ENCODE data around the gene LGALS4.
"Not testable (repeated sequence)": the region's sequence is repeated elsewhere in the genome, so short reads cannot be mapped to it uniquely, and the experiment has no call there.

Gene LGALS4

DNA sequence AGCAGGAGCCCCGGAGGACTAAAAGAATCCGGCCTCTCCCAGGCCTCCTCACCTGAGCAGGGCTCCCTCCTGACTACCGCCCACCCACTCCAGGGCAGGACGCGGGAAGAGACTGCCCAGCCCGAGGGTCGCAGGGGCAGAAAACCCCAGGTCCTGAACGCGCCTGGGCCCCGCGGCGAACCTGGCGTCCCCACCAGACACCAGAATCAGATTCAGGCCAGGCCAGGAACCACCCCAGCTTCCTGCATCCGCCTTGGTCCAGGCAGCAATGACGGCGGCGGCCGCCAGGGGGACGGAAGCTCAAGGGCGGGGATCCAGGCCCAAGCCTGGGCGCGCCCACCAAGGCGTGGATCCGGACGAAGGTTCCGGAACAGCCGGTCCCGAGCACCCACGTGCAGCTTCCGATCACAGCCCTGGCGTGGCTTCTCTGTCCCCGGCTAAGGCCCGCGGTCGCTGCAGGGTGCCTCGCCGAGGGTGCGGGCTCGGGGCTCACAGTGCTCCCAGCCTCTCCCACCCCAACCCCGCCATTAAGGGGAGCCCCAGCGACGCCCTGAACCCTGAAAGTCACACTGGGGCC is 43.0 kb downstream of the LGALS4 start:
- DNase-seq, result no peak

DNA sequence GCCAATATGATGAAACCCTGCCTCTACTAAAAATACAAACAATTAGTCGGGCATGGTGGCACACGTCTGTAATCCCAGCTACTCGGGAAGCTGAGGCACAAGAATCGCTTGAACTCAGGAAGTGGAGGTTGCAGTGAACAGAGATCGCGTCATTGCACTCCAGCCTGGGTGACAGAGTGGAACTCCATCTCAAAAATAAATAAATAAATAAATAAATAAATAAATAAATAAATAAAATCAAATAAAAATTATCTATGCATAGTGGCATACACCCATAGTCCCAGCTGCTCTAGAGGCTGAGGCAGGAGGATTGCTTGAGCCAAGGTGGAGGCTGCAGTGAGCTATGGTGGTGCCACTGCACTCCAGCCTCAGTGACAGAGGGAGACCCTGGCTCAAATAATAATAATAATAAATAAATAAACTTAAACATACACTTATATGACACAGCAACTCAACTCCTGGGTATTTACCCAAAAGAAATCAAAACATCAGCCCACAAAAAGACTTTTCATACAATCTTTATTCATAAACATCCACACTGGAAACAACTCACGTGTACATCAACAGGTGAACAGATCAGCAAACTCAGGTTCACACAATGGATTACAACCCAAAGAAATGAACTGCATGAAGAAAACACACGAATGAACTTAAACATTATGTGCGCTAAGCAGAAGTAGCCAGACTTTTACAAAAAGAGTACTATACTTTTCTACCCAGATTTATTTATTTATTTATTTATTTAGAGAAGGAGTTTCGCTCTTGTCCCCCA is 46.3 kb downstream of the LGALS4 start:
- DNase-seq, result no peak

DNA sequence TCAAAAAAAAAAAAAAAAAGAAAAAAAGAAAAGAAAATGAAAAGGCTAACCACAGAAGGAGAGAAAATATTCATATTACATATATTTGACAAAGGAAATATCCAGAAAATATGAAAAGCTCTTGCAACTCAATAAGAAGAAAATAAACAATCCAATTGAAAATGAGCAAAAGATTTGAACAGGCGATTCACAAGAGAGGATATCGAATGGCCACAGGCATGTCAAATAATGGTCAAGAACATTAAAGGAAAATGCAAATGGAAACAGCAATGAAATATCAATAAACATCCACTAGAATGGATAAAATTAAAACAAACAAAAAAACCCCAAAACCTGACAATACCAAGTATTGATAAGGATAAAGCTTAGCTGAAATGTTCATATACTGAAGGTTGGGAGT is 47.5 kb downstream of the LGALS4 start:
- DNase-seq, result no peak

DNA sequence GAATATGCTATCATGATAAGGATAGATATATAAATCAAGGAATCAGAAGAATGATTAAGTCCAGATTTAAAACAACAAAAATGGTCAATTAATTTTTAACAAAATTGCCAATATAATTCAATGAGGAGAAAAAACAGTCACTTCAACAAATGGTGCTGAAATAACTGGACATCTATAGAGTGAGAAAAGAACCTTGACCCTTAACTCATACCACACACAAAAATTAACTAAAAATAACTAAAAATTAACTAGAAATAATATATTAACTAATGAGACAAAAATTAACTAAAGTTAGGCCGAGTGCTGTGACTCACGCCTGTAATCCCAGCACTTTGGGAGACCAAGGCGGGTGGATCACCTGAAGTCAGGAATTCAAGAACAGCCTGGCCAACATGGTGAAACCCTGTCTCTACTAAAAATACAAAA is 48.9 kb downstream of the LGALS4 start:
- DNase-seq, result no peak

DNA sequence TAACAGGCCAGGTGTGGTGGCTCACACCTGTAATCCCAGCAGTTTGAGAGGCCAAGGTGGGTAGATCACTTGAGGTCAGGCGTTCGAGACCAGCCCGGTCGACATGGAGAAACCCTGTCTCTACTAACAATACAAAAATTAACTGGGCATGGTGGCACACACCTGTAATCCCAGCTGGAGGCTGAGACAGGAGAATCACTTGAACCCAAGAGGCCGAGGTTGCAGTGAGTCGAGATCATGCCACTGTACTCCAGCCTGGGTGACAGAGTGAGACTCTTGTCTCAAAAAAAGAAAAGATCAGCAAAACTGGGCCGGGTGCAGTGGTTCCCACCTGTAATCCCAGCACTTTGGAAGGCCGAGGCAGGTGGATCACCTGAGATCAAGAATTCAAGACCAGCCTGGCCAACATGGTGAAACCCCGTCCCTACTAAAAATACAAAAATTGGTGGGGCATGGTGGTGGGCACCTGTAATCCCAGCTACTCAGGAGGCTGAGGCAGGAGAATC is 50.8 kb downstream of the LGALS4 start:
- DNase-seq, result not testable (repeated sequence)

DNA sequence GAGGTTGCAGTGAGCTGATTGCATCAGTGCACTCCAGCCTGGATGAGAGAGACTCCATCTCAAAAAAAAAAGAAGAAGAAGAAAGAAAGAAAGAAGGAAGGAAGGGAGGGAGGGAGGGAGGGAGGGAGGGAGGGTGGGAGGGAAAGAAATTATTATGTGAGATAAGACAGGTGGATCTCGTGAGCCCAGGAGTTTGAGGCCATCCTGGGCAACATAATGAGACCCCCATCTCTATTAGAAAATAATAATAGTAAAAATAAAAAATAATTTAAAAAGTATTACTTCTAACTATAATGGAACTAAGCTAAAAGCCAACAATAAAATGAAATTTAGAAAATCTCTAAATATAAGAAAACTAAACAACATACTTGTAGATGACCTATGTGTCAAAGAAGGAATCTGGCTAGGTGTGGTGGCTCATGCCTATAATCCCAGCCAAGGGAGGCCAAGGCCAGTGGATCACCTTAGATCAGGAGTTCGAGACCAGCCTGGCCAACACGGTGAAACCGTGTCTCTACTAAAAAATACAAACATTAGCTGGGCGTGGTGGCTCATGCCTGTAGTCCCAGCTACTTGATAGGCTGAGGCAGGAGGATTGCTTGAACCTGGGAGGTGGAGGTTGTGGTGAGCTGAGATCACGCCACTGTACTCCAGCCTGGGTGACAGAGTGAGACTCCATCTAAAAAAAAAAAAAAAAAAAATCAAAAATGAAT is 51.8 kb downstream of the LGALS4 start:
- DNase-seq, result not testable (repeated sequence)

DNA sequence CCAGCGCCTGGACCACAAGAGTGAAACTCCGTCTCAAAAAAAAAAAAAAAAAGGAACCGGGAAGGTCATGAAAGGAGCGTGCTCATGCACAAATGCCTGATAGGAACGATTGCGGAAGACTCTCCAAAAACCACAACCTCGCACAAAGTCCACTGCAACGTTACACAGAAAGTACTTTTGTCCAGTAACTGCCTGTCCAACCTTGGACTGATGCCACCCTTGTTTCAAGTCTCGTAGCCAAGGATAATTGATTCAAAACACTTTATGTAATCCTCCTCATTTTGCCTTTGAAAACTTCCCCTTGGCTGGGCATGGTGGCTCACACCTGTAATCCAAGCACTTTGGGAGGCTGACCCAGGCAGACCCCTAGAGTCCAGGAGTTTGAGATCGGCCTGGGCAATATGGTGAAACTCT is 53.1 kb downstream of the LGALS4 start:
- no peak for DNase-seq

DNA sequence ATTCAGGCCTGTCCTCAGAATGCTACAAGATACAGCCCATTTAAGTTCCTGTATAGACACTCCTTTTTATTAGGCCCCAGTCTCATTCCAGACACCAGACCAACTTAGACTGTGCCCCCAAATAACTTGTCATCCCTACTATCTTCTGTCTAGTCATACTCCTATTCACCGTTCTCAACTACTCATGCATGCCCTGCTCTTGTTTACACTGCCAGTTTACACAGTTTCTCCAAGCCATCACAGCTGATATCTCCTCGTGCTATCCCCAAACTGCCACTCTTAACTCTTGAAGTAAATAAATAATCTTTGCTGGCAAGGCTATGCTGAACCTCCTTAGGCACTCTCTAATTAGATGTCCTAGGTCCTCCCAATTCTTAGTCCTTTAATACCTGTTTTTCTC is 58.5 kb downstream of the LGALS4 start:
- DNase-seq, result not testable (repeated sequence)

DNA sequence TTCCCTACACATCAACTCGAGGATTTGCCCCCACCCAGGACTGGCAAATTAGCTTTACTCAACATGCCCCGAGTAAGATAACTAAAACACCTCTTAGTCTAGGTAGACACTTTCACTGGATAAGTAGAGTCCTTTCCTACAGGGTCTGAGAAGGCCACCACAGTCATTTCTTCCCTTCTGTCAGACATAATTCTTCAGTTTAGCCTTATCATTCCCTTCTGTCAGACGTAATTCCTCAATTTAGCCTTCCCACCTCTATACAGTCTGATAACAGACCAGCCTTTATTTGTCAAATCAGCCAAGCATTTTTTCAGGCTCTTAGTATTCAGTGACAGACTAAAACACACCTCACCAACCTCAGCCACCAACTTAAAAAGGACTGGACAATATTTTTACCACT is 59.0 kb downstream of the LGALS4 start:
- DNase-seq, result not testable (repeated sequence)

Measured in NCI-H748 treated with DMSO at 0.1 percent for 48 hours (cell line).